ENCODE data around the gene THAP5.

Gene THAP5

DNA sequence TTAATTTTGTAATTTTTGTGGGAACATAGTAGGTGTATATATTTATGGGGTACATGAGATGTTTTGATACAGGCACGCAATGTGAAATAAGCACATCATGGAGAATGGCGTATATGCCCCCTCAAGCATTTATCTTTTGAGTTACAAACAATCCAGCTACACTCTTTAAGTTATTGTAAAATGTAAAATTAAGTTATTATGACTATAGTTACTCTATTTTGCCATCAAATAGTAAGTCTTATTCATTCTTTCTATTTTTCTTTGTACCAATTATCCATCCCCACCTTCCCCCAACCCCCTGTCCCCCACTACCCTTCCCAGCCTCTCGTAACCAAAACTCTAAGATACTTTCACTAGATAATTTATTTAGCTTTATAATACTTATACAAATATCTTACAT, 35.8 kb downstream of the THAP5 start:
- no peak for DNase-seq (ENCODE audit: low read depth, low spot score)

DNA sequence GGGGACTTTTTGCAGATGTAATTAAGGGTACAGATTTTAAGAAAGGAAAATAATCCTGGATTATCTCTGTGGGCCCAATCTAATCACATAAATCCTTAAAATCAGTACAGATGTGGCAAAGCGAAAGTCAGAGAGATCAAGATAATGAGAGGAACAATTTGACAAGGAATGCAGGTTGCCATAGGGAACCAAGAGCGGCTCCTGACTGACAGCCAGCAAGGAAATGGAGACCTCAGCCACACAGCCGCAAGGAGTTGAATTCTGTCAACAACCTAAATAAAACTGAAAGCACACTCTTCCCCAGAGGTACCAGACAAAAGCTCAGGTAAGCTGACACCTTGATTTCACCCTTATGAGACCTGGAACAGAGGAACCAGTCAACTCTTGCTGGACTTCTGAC, 40.2 kb downstream of the THAP5 start:
- no peak for DNase-seq (ENCODE audit: low read depth, low spot score)

DNA sequence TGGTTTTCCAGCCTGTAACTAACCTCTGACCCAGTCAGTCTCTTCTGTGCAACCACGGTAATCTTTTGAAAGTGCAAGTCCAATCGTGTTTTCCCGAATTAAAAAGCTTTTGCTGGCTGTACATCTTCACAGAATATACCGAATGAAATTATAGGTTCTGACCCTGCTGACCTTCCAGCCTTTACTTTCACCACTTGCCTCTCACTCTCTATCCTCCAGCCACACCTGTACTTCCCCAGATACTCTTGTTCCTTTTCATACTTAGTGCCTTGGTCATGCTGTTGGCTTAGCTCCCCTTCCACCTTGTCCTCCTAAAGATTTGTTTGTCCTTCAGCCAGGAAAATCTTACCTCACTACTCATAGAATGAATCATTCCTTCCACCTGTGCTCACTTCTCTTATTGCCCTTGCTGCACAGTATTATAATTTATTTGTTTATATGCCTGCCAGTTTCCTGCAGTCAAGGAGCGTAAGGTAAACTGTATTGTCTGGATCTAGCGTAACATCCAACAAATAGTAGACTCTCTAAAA, 41.3 kb downstream of the THAP5 start:
- no peak for DNase-seq (ENCODE audit: low read depth, low spot score)

DNA sequence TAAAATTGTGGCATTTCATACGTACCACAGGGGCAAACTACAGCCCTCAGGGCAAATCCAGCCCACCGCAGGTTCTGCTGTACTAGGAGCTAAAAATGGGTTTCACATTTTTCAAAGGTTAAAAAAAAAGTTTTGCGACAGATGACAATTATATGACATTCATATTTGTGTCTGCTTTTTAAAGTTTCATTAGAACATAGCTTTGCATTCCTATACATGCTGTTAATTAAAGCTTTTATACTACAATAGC, 42.8 kb downstream of the THAP5 start:
- DNase-seq (ENCODE audit: low read depth, low spot score): no peak

DNA sequence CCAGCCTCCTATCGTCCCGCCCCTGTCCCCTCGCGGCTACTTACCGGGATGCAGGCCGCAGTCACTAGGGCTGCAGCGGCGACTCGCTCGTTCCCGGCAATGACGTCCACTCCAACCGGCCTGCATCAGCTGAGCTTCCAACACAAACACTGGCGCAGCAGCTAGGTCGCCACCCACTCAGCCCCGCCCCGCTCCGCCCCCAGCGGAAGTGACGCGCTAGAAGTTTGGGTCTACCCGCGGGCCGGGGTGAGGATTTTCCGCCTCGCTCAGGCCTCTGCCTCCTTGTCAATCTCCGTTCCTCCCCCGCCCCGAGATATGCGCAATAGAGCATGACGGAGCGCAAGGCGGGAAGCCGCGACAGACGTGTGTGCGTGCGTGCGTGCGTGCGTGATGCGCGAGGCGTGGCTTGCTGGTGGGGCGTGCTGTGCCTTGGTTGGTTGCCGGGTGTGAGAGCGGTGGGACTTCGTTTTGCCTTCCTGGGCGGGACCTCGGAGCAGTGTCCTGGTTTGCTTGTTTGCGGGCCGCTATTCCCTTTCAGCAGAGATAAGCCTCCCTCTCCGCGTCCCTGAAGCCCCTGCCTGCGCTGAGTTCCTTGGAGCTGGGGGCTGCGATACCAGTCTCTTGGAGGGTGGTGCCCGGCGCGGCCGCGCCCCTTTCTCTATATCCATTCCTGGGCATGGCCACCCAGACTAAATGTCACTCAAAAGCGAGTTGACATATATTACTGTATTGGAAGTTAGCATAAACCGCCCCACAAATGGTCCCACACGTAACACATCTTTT, 43.3 kb downstream of the THAP5 start, which contains the start of gene PNPLA8:
Gene PNPLA8, minus strand, starts transcription at position 151 of the 783 bp plus-strand sequence. CDS start 10,644 bp downstream, outside the sequence.
- DNase-seq (ENCODE audit: low read depth, low spot score): peak; percentile 100

DNA sequence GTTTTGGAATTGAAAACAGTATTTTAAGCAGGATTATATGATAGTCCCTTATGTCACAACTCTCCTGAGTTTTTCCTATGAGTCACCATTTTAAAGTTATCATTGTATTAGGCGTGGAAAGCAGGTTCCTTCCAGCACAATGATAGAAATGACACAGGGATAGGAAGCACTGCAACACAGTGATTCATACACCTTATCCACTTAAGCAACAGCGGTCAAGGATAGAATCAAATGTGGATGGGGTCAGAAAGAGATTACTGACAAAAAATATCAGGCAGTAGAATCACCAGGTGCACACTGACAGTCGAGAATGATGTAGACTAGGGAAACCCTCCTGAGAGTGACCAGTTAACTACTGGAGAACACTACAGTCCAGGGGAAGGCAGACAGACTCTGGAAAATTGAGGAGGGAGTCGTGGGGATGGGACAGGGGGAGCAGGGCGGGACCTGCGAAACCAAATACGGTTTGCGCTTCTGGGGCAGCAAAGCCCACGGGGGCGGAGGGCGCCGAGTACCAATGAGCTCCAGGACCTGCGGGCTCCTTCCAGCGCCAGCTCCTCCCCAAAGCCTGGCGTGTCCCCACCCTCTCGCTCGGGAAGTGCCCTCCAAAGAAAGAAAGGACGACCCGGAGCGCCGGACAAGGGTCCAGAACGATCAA, 44.0 kb downstream of the THAP5 start:
- DNase-seq (ENCODE audit: low read depth, low spot score): no peak

DNA sequence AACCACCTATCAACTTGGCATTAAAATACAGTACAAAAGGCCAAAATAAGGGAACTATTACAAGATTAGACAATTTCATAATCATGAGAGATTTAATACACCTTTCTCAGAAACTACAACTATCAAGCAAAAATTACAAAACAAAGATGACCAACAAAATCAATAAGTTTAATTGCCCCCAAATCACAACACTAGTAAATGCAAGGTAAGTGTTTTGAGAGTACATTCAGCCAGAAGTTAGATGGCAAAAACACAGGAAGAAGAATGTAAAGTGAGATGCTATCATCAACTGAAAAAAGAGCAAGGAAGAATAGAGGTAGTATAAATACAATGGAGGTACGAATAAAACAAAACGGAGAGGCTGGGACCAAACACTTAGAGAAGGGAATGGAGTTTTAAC, 46.7 kb downstream of the THAP5 start:
- DNase-seq (ENCODE audit: low read depth, low spot score): no peak

DNA sequence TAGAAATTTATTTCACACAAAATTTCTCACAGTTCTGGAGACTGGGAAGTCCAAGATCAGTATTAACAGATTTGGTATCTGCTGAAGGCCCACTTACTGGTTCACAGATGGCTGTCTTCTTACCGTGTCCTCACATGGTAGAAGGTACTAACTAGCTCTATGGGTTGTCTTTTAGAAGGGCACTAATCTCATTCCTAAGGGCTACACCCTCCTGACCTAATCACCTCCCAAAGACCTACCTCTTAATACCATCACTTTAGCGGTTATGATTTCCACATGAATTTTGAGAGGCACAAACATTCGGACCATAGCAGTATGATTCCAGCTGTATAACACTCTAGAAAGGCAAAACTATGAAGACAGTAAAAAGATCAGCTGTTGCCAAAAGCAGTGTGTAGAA, 51.6 kb downstream of the THAP5 start:
- DNase-seq (ENCODE audit: low read depth, low spot score): no peak

DNA sequence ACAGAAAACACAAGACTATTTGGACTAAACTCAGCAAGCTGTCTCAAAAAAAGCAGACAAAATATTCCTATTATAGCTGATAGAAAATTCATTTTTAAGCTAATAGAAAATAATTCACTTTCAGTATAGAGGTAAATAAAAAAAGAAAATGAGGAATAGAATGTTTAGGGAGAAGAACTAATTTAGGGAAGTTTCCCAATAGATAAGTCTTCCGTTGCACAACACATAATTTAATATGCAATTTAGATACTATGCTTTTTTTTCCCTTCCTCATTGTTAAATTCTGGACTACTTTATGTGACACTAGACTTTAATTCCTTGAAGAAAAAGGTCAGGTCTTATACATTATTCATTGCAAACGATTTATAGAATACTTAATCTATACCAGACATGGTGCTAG, 53.9 kb downstream of the THAP5 start:
- DNase-seq (ENCODE audit: low read depth, low spot score): no peak

DNA sequence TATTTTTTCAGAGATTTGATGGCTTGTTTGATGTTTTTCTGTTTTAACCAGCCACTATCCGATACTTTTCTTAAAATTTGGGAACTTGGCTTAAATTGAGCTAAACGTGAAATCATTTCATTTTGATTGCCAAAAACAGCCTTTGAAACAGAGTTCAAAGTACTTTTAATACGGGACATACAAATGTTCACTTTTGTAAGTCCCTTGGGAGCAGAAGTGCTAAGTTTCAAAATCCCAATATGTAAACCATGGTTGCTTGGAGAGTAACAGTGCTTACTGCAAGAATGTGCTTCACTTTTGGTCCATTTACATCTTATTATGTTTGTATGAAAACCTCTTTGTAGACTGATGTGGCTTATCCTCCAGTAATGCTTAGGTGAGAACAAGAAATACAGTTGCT, 54.5 kb downstream of the THAP5 start:
- DNase-seq (ENCODE audit: low read depth, low spot score): no peak

Data from activated naive CD8-positive, alpha-beta T cell treated with anti-CD3 and anti-CD28 coated beads, Interleukin-2, amount 50 U/mL, for 16 hours (primary cell).